Measurements from ENCODE around the gene MCM8. TPM values are rescaled to one million over a fixed set of nuclear protein-coding genes. Genes with fewer than 3 reads are reported as not detected.

Gene MCM8
- total and polyA plus RNA-seq, 2 experiments from 2014 or later, result 10.6 to 30.4 TPM

GRCh38 chr20:6017880-6018279 lies 67.4 kb downstream of the MCM8 start:
- Histone ChIP-seq H3K4me1 (ENCODE audit: insufficient read depth) (no peaks in the 10 kb centered on the region), H3K27ac (ENCODE audit: low read depth) (no peak overlapping the region), H2AFZ (no peak overlapping the region), H3K4me3 (no peak overlapping the region), H3K79me2 (replicated peaks; ENCODE audit: insufficient read depth) (peaks cover 72% of the 10 kb centered on the region), H3F3A (replicated peaks; ENCODE audit: low read depth) (no peaks in the 10 kb centered on the region), H3K36me3 (ENCODE audit: insufficient read depth) (0 out of 2 replicates have a peak, but pooled peaks cover 3% of the 10 kb centered on the region), H3K9me2 (ENCODE audit: insufficient read depth) (no peaks in the 10 kb centered on the region), H3K27me3 (ENCODE audit: insufficient read depth) (no peaks in the 10 kb centered on the region), H3K4me2 (no peak overlapping the region), H4K20me1 (replicated peaks; ENCODE audit: insufficient read depth) (peaks cover 9% of the 10 kb centered on the region; the same call in 1 of the 2 replicates)
- H3K27me3 Mint-ChIP-seq (ENCODE audit: insufficient read depth, low read depth, poor library complexity), result no peaks in the 10 kb centered on the region
- no peak for TF ChIP-seq ZNF114 (CRISPR knock-in tag; IDR thresholded peaks at IDR 0.05)
- no peak for TF ChIP-seq EZH2 (IDR thresholded peaks at IDR 0.05; ENCODE audit: low read depth, unreplicated experiment)
- TF ChIP-seq ZNF331 (CRISPR knock-in tag; IDR thresholded peaks at IDR 0.05; ENCODE audit: low read depth), result no peak
- TF ChIP-seq STAT1 (IDR thresholded peaks at IDR 0.05; ENCODE audit: unreplicated experiment), result no peak
- TF ChIP-seq CREB1 (CRISPR knock-in tag; IDR thresholded peaks at IDR 0.05; ENCODE audit: low read depth), result no peak
- no peak for TF ChIP-seq CTCF (conservative IDR thresholded peaks at IDR 0.05; ENCODE audit: low read depth in 2 of 2)
- no peak for TF ChIP-seq NANOG (IDR thresholded peaks at IDR 0.05; ENCODE audit: borderline replicate concordance)
- TF ChIP-seq REST (IDR thresholded peaks at IDR 0.05; ENCODE audit: unreplicated experiment), result no peak
- no peak for TF ChIP-seq POLR2AphosphoS5 (IDR thresholded peaks at IDR 0.05; ENCODE audit: low read depth)
- no peak for TF ChIP-seq JUNB (IDR thresholded peaks at IDR 0.05; ENCODE audit: unreplicated experiment)
- no peak for TF ChIP-seq ETS1 (IDR thresholded peaks at IDR 0.05)
- no peak for TF ChIP-seq EZH2phosphoT487 (IDR thresholded peaks at IDR 0.05; ENCODE audit: unreplicated experiment)
- TF ChIP-seq, protein P1, sequence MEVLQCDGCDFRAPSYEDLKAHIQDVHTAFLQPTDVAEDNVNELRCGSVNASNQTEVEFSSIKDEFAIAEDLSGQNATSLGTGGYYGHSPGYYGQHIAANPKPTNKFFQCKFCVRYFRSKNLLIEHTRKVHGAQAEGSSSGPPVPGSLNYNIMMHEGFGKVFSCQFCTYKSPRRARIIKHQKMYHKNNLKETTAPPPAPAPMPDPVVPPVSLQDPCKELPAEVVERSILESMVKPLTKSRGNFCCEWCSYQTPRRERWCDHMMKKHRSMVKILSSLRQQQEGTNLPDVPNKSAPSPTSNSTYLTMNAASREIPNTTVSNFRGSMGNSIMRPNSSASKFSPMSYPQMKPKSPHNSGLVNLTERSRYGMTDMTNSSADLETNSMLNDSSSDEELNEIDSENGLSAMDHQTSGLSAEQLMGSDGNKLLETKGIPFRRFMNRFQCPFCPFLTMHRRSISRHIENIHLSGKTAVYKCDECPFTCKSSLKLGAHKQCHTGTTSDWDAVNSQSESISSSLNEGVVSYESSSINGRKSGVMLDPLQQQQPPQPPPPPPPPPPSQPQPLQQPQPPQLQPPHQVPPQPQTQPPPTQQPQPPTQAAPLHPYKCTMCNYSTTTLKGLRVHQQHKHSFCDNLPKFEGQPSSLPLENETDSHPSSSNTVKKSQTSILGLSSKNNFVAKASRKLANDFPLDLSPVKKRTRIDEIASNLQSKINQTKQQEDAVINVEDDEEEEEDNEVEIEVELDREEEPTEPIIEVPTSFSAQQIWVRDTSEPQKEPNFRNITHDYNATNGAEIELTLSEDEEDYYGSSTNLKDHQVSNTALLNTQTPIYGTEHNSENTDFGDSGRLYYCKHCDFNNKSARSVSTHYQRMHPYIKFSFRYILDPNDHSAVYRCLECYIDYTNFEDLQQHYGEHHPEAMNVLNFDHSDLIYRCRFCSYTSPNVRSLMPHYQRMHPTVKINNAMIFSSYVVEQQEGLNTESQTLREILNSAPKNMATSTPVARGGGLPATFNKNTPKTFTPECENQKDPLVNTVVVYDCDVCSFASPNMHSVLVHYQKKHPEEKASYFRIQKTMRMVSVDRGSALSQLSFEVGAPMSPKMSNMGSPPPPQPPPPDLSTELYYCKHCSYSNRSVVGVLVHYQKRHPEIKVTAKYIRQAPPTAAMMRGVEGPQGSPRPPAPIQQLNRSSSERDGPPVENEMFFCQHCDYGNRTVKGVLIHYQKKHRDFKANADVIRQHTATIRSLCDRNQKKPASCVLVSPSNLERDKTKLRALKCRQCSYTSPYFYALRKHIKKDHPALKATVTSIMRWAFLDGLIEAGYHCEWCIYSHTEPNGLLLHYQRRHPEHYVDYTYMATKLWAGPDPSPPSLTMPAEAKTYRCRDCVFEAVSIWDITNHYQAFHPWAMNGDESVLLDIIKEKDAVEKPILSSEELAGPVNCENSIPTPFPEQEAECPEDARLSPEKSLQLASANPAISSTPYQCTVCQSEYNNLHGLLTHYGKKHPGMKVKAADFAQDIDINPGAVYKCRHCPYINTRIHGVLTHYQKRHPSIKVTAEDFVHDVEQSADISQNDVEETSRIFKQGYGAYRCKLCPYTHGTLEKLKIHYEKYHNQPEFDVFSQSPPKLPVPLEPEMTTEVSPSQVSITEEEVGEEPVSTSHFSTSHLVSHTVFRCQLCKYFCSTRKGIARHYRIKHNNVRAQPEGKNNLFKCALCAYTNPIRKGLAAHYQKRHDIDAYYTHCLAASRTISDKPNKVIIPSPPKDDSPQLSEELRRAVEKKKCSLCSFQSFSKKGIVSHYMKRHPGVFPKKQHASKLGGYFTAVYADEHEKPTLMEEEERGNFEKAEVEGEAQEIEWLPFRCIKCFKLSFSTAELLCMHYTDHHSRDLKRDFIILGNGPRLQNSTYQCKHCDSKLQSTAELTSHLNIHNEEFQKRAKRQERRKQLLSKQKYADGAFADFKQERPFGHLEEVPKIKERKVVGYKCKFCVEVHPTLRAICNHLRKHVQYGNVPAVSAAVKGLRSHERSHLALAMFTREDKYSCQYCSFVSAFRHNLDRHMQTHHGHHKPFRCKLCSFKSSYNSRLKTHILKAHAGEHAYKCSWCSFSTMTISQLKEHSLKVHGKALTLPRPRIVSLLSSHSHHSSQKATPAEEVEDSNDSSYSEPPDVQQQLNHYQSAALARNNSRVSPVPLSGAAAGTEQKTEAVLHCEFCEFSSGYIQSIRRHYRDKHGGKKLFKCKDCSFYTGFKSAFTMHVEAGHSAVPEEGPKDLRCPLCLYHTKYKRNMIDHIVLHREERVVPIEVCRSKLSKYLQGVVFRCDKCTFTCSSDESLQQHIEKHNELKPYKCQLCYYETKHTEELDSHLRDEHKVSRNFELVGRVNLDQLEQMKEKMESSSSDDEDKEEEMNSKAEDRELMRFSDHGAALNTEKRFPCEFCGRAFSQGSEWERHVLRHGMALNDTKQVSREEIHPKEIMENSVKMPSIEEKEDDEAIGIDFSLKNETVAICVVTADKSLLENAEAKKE (CRISPR knock-in tag; IDR thresholded peaks at IDR 0.05), result no peak
- no peaks in the 10 kb centered on the region for H3K9me3 Mint-ChIP-seq
- no peak for DNase-seq (ENCODE audit: low spot score)
- H3K4me1 Mint-ChIP-seq, result no peaks in the 10 kb centered on the region
- H3K36me3 Mint-ChIP-seq (ENCODE audit: low read depth), result peaks cover 20% of the 10 kb centered on the region
- no peak overlapping the region for H3K4me3 Mint-ChIP-seq
- no peak for ATAC-seq
- no peak overlapping the region for H3K27ac Mint-ChIP-seq

All from GM23338 (cell line).